Neuronal stem cell (in vitro differentiated cells): ENCODE results near the gene PCSK7.

Source experiments
- DNase-seq: peaks from one replicate; pipeline ENCODE4 v3.0.0-alpha.2; 2013; ENCODE audit warnings: low spot score
- H2AFZ ChIP-seq: one replicate; pipeline ENCODE4 v1.6.1; 2013; ENCODE audit warnings: mild to moderate bottlenecking, low read length, inconsistent platforms
- H2AK5ac ChIP-seq: 2 replicates; pipeline ENCODE4 v1.6.1; 2013; ENCODE audit warnings: low read depth, mild to moderate bottlenecking, inconsistent platforms, low read length, moderate library complexity, mixed read lengths
- H2BK120ac ChIP-seq: 2 replicates; pipeline ENCODE4 v1.6.1; 2013; ENCODE audit warnings: low read depth, mild to moderate bottlenecking, inconsistent platforms, low read length, moderate library complexity, mixed read lengths
- H2BK12ac ChIP-seq: one replicate; pipeline ENCODE4 v1.6.1; 2013; ENCODE audit warnings: low read length, inconsistent platforms
- H2BK15ac ChIP-seq: 2 replicates; pipeline ENCODE4 v1.6.1; 2013; ENCODE audit warnings: mild to moderate bottlenecking, low read length, inconsistent platforms, mixed read lengths
- H2BK5ac ChIP-seq: one replicate; pipeline ENCODE4 v1.6.1; 2013; ENCODE audit warnings: inconsistent platforms, mild to moderate bottlenecking, low read length, moderate library complexity
- H3K14ac ChIP-seq: one replicate; pipeline ENCODE4 v1.6.1; 2013; ENCODE audit warnings: low read length, inconsistent platforms
- H3K18ac ChIP-seq: 2 replicates; pipeline ENCODE4 v1.6.1; 2013; ENCODE audit warnings: low read length, inconsistent platforms
- H3K23ac ChIP-seq: 2 replicates; pipeline ENCODE4 v1.6.1; 2013; ENCODE audit warnings: low read depth, mild to moderate bottlenecking, mixed read lengths, low read length, inconsistent platforms; ENCODE audit not compliant: poor library complexity
- H3K27ac ChIP-seq: replicated peaks from 3 replicates; pipeline ENCODE4 v1.5.1; 2013; ENCODE audit warnings: low read length, inconsistent platforms
- H3K27me3 ChIP-seq, 3 experiments: 2 replicates each; pipeline ENCODE4 v1.6.1; 2013; ENCODE audit warnings: low read length in 3 of 3, mild to moderate bottlenecking in 2 of 3, inconsistent platforms in 1 of 3, low read depth in 1 of 3, mixed read lengths in 1 of 3, moderate library complexity in 1 of 3; ENCODE audit not compliant: control insufficient read depth in 3 of 3, insufficient read depth in 3 of 3
- H3K36me3 ChIP-seq, 2 donors: replicated peaks in 1 of 2; 2 replicates each; pipeline ENCODE4 v1.6.1; 2013; ENCODE audit warnings: low read length in 2 of 2; ENCODE audit not compliant: control insufficient read depth in 2 of 2, insufficient read depth in 2 of 2
- H3K4ac ChIP-seq: 2 replicates; pipeline ENCODE4 v1.6.1; 2013; ENCODE audit warnings: inconsistent platforms, mild to moderate bottlenecking, low read length, moderate library complexity
- H3K4me1 ChIP-seq, 2 donors: 1 replicate in 1 of 2; 2 replicates in 1 of 2; pipeline ENCODE4 v1.6.1; 2013; ENCODE audit warnings: low read length in 2 of 2, low read depth in 1 of 2; ENCODE audit not compliant: control insufficient read depth in 2 of 2, insufficient read depth in 1 of 2
- H3K4me2 ChIP-seq: one replicate; pipeline ENCODE4 v1.6.1; 2013; ENCODE audit warnings: mild to moderate bottlenecking, low read length, inconsistent platforms; ENCODE audit not compliant: insufficient read depth, poor library complexity, severe bottlenecking
- H3K4me3 ChIP-seq, 2 donors: 2 replicates each; pipeline ENCODE4 v1.5.1; 2013; ENCODE audit warnings: low read length in 2 of 2, mild to moderate bottlenecking in 2 of 2, inconsistent platforms in 1 of 2, moderate library complexity in 1 of 2
- H3K79me1 ChIP-seq: one replicate; pipeline ENCODE4 v1.6.1; 2013; ENCODE audit warnings: low read depth, mild to moderate bottlenecking, inconsistent platforms, low read length, moderate library complexity
- H3K9ac ChIP-seq: one replicate; pipeline ENCODE4 v1.6.1; 2013; ENCODE audit warnings: mild to moderate bottlenecking, low read depth, low read length, inconsistent platforms; ENCODE audit not compliant: poor library complexity
- H3K9me3 ChIP-seq, 2 donors: replicated peaks in 1 of 2; 2 replicates each; pipeline versions ENCODE3 to v1.6.1; 2013; ENCODE audit warnings: low read length in 2 of 2, mild to moderate bottlenecking in 2 of 2, inconsistent platforms in 1 of 2, low read depth in 1 of 2, mixed read lengths in 1 of 2, moderate library complexity in 1 of 2; ENCODE audit not compliant: control insufficient read depth in 2 of 2, insufficient read depth in 1 of 2
- H4K8ac ChIP-seq: one replicate; pipeline ENCODE4 v1.6.1; 2013; ENCODE audit warnings: low read depth, mild to moderate bottlenecking, inconsistent platforms, low read length, moderate library complexity
- H4K91ac ChIP-seq: one replicate; pipeline ENCODE4 v1.6.1; 2013; ENCODE audit warnings: low read length, low read depth, mild to moderate bottlenecking, inconsistent platforms; ENCODE audit not compliant: poor library complexity
- WGBS, 2 donors: extraction: QIAGEN DNeasy Blood & Tissue Kit; methylation state at CpG; one replicate each; pipeline ENCODE4 v1.1.7; 2013; ENCODE audit warnings: missing lambda C conversion rate in 2 of 2, mixed read lengths in 1 of 2; ENCODE audit not compliant: insufficient read length in 2 of 2, insufficient replicate concordance in 1 of 2; ENCODE audit errors: extremely low coverage in 2 of 2; 5-methylcytosine and 5-hydroxymethylcytosine counted together

The PCSK7 gene

DNA sequence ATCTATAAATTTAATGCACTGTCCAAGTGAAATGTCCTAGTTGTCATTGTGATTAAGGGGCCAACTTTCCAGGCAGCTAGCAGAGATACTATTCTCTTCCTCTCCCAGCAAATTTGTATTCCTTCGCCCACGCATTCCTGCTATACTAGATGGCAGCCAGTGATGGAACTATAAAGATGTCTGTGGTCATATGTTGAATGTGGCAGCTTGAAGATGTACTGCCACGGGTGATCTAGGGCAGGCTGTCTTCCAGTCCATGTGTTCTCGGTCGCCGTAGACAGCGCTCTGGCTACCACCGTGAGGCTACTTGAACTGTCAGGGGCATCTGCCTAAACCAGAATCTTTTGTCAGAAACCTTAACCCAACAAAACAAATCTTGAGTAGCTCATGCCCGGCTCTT lies 61.7 kb downstream of the PCSK7 start:
- Histone ChIP-seq H4K91ac (no peak overlapping the region), H3K23ac (no peak overlapping the region), H4K8ac (no peak overlapping the region), H2AFZ (no peak overlapping the region), H3K4me1 (peaks cover 5 to 10% of the 10 kb centered on the region in 2 donors), H3K4ac (no peak overlapping the region), H2AK5ac (no peak overlapping the region), H3K4me2 (no peak overlapping the region), H3K27me3 (no peaks in the 10 kb centered on the region), H3K4me3 (no peak overlapping the region), H2BK120ac (no peak overlapping the region), H3K18ac (no peak overlapping the region), H3K27ac (no peak overlapping the region), H2BK5ac (no peak overlapping the region), H2BK12ac (no peak overlapping the region), H3K79me1 (no peaks in the 10 kb centered on the region), H3K36me3 (peaks cover 11 to 70% of the 10 kb centered on the region in 2 donors), H3K14ac (no peak overlapping the region), H3K9me3 (no peaks in the 10 kb centered on the region), H2BK15ac (no peak overlapping the region), H3K9ac (no peak overlapping the region)
- DNase-seq, result no peak
- no CpG with 5 or more reads among the region's 9 CpGs for WGBS, 2 donors

DNA sequence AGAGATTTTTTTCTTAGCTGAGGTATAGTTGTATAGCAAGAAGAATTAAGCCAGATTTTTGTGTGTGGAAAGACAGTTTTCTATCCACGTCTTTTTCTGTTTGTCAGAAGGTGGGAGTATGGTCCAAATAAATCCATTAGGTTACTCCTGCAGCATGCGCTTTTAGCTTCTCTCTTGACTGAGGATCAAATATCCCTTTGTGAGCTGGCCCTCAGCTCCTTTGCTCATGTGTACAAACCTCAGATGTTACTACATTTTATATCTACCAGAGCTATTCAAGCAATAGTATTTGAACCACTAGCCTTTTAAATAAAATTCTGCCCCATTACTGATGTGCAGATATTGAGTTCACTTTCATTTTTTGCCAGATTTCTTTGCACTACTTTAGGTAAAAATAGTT lies 62.1 kb downstream of the PCSK7 start:
- Histone ChIP-seq H3K4me1 (peaks cover 5 to 6% of the 10 kb centered on the region in 2 donors), H3K27ac (no peak overlapping the region), H2BK12ac (no peak overlapping the region), H3K9ac (no peak overlapping the region), H2BK15ac (no peak overlapping the region), H2AK5ac (no peak overlapping the region), H3K36me3 (peaks cover 11 to 72% of the 10 kb centered on the region in 2 donors), H3K23ac (no peak overlapping the region), H3K4me2 (no peak overlapping the region), H3K27me3 (no peaks in the 10 kb centered on the region), H2BK120ac (no peak overlapping the region), H3K4me3 (no peak overlapping the region), H3K14ac (no peak overlapping the region), H4K91ac (no peak overlapping the region), H3K79me1 (no peaks in the 10 kb centered on the region), H4K8ac (no peak overlapping the region), H3K4ac (no peak overlapping the region), H3K9me3 (no peaks in the 10 kb centered on the region), H3K18ac (no peak overlapping the region), H2BK5ac (no peak overlapping the region), H2AFZ (no peak overlapping the region)
- no CpG with 5 or more reads among the region's 2 CpGs for WGBS, 2 donors
- no peak for DNase-seq

DNA sequence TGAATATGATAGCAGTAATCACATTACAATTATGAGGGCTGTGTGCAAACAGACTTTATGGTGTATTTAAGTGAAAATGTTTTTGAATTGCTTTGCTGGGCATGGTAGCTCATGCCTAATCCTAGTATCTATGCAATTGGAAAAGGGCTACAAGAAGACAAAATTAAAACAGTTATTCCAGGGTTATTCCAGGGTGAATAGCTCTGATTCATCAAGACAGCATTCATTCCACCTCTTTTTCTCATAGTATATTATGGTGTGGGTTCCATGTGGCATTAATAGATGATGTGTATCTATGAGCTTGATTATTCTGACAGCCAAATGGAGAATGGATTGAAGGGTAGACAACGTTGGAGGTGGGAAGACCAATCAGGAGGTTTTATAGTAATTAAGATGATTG lies 65.4 kb downstream of the PCSK7 start:
- peaks cover 19 to 94% of the 10 kb centered on the region in 2 donors for H3K36me3 ChIP-seq
- WGBS, 2 donors, result no CpG with 5 or more reads among the region's 1 CpG
- H3K4me1 ChIP-seq, result peaks cover 0 to under 1% of the 10 kb centered on the region in 2 donors
- H3K4ac ChIP-seq, result no peak overlapping the region
- H3K79me1 ChIP-seq, result no peaks in the 10 kb centered on the region
- H2BK12ac ChIP-seq, result no peak overlapping the region
- H2BK15ac ChIP-seq, result no peak overlapping the region
- DNase-seq, result no peak
- H2BK5ac ChIP-seq, result no peak overlapping the region
- H4K8ac ChIP-seq, result no peak overlapping the region
- no peaks in the 10 kb centered on the region for H3K9me3 ChIP-seq
- H2AFZ ChIP-seq, result no peak overlapping the region
- no peak overlapping the region for H3K18ac ChIP-seq
- H4K91ac ChIP-seq, result no peak overlapping the region
- H3K23ac ChIP-seq, result no peak overlapping the region
- H3K14ac ChIP-seq, result no peak overlapping the region
- H2AK5ac ChIP-seq, result no peak overlapping the region
- no peak overlapping the region for H3K27ac ChIP-seq
- H3K27me3 ChIP-seq, result no peaks in the 10 kb centered on the region
- no peak overlapping the region for H2BK120ac ChIP-seq
- H3K4me3 ChIP-seq, result no peak overlapping the region
- no peak overlapping the region for H3K4me2 ChIP-seq
- no peak overlapping the region for H3K9ac ChIP-seq

DNA sequence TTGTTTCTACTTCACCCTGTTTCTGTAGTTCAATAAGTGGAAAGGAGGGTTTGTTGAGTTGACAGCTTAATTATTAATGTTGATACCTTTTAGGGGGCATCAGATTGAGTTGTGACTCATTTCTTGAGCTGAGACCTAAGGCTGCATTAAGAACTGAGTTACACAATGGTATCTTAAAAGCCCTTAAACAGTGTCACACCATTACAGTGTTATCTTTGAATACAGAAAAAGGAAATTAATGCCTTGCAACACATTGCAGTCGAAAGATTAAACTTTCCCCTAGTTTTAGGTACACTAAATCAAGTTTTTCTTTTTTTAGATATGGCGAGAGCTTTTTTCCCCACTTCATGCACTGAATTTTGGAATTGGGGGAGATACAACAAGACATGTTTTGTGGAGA lies 71.0 kb downstream of the PCSK7 start:
- Histone ChIP-seq H2BK5ac (no peak overlapping the region), H2BK12ac (no peak overlapping the region), H3K4me1 (no peaks in the 10 kb centered on the region), H3K27ac (no peak overlapping the region), H3K36me3 (peaks cover 12 to 89% of the 10 kb centered on the region in 2 donors), H2AK5ac (no peak overlapping the region), H3K9me3 (no peaks in the 10 kb centered on the region), H3K4me3 (no peak overlapping the region), H3K14ac (no peak overlapping the region), H2BK120ac (no peak overlapping the region), H3K27me3 (no peaks in the 10 kb centered on the region), H2BK15ac (no peak overlapping the region), H3K4me2 (no peak overlapping the region), H4K8ac (no peak overlapping the region), H3K79me1 (no peaks in the 10 kb centered on the region), H4K91ac (no peak overlapping the region), H2AFZ (no peak overlapping the region), H3K4ac (no peak overlapping the region), H3K23ac (no peak overlapping the region), H3K18ac (no peak overlapping the region), H3K9ac (no peak overlapping the region)
- no CpG with 5 or more reads among the region's 2 CpGs for WGBS, 2 donors
- DNase-seq, result no peak
